Prostate gland (tissue), 2 donors: ENCODE measurements around the gene BCL11B. TPM values are rescaled to one million over a fixed set of nuclear protein-coding genes. Genes with fewer than 3 reads are reported as not detected.

ENCODE experiments used
- DNase-seq: peaks from one replicate; pipeline ENCODE4 v3.0.0-alpha.2; 2019; ENCODE audit warnings: low spot score
- H3K27ac ChIP-seq, 2 donors: fragments of 200-600 bp; sonication (generic); 2 replicates each; pipeline ENCODE4 v1.5.1; 2017 to 2019
- H3K27me3 ChIP-seq: fragments of 200-600 bp; sonication (generic); replicated peaks from 2 replicates; pipeline ENCODE4 v1.5.1; 2019; ENCODE audit not compliant: insufficient read depth
- H3K36me3 ChIP-seq, 2 donors: fragments of 200-600 bp; sonication (generic); 1 replicate in 1 of 2; 2 replicates in 1 of 2; pipeline versions ENCODE4 v1.5.1 to v1.8.1; 2017 to 2019
- H3K4me1 ChIP-seq: fragments of 200-600 bp; sonication (generic); replicated peaks from 2 replicates; pipeline ENCODE4 v1.5.1; 2019
- H3K4me3 ChIP-seq, 2 donors: fragments of 200-600 bp; sonication (generic); 2 replicates each; pipeline ENCODE4 v1.5.1; 2017 to 2019
- H3K9me3 ChIP-seq: fragments of 200-600 bp; sonication (generic); 2 replicates; pipeline ENCODE4 v1.5.1; 2017
- POLR2A ChIP-seq: fragments of 450-650 bp; IDR thresholded peaks from one replicate; pipeline ENCODE4 v1.6.1; 2016; ENCODE audit warnings: antibody characterized with exemption, mild to moderate bottlenecking
- POLR2AphosphoS5 ChIP-seq: sonication (generic); formaldehyde crosslinking; IDR thresholded peaks from one replicate; pipeline ENCODE4 v1.6.1; 2017; ENCODE audit warnings: antibody characterized with exemption
- WGBS: methylation state at CpG from one replicate; pipeline ENCODE4 v1.1.5; 2018; 5-methylcytosine and 5-hydroxymethylcytosine counted together
- intact Hi-C: fragments of 100-400 bp; cut with DNase I; formaldehyde crosslinking; loops from one replicate; pipeline ENCODE4 v1.14.2; 2022
- total RNA-seq, 2 donors: library from RNA; depleted of rRNA; stranded (reverse); fragments of >200 nt; gene quantifications; one replicate each; pipeline ENCODE4 v1.1.0, GENCODE V29; 2016
- TF ChIP-seq, protein P1 (sequence below), 4 experiments: fragments of 200-600 bp in 2 of 4; fragments of 450-650 bp in 2 of 4; sonication (generic) in 2 of 4; IDR thresholded peaks; 1 replicate in 3 of 4; 2 replicates in 1 of 4; pipeline ENCODE4 v1.5.1; 2016 to 2019; ENCODE audit warnings: antibody characterized with exemption in 4 of 4, mild to moderate bottlenecking in 2 of 4, moderate library complexity in 2 of 4

Gene BCL11B
- total RNA-seq, 2 donors from 2014 or later, result 2.8 to 5.4 TPM

DNA sequence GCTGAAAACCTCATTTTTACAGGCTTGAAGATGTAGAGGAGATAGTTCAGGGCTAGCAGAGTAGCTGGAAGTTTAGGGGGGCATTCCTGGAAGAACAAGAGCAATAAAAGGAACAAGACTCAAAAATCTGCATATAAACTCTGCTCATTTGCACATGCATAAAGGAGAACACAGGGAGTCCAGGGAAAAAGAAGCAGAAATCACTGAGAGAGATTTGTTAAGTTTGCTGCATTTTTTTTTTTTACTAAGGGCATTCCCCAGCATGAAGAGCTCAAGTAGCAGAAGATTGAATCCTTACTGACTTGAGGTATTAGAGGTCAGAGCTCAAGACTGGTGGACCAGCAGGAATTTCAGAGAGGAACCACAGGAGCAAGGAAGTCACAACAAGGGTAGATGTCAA is 28.2 kb upstream of the BCL11B start:
- H3K4me1 ChIP-seq, result no peaks in the 10 kb centered on the region
- H3K36me3 ChIP-seq, result no peaks in the 10 kb centered on the region
- TF ChIP-seq POLR2A (no peak), POLR2AphosphoS5 (no peak)
- TF ChIP-seq, protein P1, sequence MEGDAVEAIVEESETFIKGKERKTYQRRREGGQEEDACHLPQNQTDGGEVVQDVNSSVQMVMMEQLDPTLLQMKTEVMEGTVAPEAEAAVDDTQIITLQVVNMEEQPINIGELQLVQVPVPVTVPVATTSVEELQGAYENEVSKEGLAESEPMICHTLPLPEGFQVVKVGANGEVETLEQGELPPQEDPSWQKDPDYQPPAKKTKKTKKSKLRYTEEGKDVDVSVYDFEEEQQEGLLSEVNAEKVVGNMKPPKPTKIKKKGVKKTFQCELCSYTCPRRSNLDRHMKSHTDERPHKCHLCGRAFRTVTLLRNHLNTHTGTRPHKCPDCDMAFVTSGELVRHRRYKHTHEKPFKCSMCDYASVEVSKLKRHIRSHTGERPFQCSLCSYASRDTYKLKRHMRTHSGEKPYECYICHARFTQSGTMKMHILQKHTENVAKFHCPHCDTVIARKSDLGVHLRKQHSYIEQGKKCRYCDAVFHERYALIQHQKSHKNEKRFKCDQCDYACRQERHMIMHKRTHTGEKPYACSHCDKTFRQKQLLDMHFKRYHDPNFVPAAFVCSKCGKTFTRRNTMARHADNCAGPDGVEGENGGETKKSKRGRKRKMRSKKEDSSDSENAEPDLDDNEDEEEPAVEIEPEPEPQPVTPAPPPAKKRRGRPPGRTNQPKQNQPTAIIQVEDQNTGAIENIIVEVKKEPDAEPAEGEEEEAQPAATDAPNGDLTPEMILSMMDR (IDR thresholded peaks at IDR 0.05), result no peak
- H3K9me3 ChIP-seq, result no peaks in the 10 kb centered on the region
- H3K27ac ChIP-seq, result no peak overlapping the region
- no peak for DNase-seq
- intact Hi-C loops, result no loop called here
- H3K27me3 ChIP-seq, result no peaks in the 10 kb centered on the region
- no peak overlapping the region for H3K4me3 ChIP-seq

DNA sequence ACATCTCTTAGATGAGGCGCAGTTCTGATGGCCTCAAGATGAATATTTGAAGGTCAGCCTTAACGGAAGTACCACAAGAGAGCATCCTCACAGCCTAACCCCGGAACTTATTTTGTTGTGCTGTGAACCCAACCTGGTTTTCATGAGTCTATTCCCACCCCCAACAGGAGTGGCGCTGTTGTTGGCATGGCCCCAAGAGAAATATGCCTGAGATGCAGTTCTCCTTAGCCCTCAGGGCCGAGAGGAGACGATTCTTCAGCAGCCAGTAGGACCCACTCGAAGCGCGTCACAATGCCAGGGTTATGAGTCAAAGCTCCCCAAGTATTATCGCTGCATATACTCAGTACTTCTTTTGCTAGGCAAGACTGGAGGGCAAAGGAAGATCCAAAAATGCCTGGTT is 24.5 kb upstream of the BCL11B start:
- intact Hi-C loops, result no loop called here
- H3K4me1 ChIP-seq, result no peaks in the 10 kb centered on the region
- DNase-seq, result no peak
- TF ChIP-seq, protein P1 (IDR thresholded peaks at IDR 0.05), result no peak
- TF ChIP-seq POLR2A, result no peak
- no peak for TF ChIP-seq POLR2AphosphoS5
- 77% methylated on average over 10 of the region's 10 CpGs for WGBS
- H3K9me3 ChIP-seq, result no peaks in the 10 kb centered on the region
- no peak overlapping the region for H3K4me3 ChIP-seq
- H3K27ac ChIP-seq, result no peak overlapping the region
- H3K36me3 ChIP-seq, result no peaks in the 10 kb centered on the region
- no peaks in the 10 kb centered on the region for H3K27me3 ChIP-seq

DNA sequence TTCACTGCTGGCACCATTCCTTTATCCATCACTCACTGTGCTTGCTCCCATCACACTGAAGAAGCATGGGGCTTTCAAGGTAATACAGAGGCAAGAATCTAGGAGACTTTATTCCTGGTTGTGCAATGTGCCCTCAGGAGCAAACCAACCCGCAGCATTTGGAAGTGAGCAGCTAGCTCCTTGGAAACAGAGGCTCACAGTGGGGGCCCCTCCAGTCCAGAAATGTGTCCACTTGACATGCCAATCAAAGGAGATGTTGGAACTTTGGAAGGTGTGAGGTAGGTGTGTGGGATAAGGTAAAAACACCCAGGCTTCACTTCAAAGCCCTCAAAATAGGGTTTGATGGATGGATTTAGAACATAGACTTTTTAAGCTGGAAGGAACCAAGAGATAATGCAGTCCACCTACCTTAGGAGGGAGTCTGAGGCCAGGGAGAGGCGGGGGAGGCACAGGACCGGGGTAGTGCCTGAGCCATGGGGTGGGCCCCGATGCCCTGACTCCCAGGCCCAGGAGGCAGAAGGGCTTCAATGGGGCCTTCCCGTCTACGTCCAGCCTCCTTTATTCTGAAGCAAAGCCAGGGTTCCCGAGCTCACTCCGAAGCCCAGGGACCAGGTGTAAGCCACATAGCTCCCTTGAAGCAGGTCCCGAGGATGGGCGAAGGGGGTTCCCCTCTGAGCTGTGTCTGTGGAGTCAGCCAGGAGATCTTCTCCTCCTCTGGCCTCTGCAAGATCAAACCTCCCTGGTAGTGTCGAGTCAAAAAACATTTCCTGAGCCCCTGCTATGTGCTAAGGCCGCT is 17.6 kb upstream of the BCL11B start:
- no peak for DNase-seq
- Histone ChIP-seq H3K27me3 (peaks cover 3% of the 10 kb centered on the region), H3K27ac (no peak overlapping the region), H3K4me1 (no peaks in the 10 kb centered on the region), H3K9me3 (no peaks in the 10 kb centered on the region), H3K4me3 (no peak overlapping the region), H3K36me3 (no peaks in the 10 kb centered on the region)
- WGBS, result 89% methylated on average over 12 of the region's 12 CpGs
- TF ChIP-seq POLR2AphosphoS5 (no peak), POLR2A (no peak)
- TF ChIP-seq, protein P1 (IDR thresholded peaks at IDR 0.05), result no peak
- intact Hi-C loops, result no loop called here

DNA sequence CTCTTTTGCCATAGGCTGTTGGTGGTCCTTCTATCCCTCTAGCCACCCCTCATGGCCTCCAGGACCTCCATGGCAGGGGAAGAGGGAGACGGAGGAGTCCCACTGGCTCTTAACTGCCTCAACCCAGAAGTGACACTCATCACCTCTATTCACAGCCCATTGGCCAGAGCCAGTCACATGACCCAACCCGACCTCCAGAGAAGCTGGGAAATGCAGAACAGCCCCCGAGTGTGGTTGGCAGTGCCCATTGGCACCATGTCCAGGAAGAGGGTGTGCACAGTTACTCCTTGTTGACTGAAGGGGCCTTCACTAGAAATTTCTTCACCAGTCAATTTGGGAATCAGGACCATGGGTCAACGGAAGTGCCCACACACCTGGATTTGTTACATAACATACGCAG is 17.0 kb upstream of the BCL11B start:
- intact Hi-C loops, result no loop called here
- 88% methylated on average over 5 of the region's 5 CpGs for WGBS

More for the DNA sequence above, 17.0 kb upstream of the BCL11B start:
- Histone ChIP-seq H3K36me3 (no peaks in the 10 kb centered on the region), H3K27me3 (peaks cover 3% of the 10 kb centered on the region), H3K4me1 (no peaks in the 10 kb centered on the region), H3K4me3 (no peak overlapping the region), H3K9me3 (no peaks in the 10 kb centered on the region), H3K27ac (no peak overlapping the region)
- no peak for DNase-seq
- TF ChIP-seq POLR2AphosphoS5 (no peak), POLR2A (no peak)
- TF ChIP-seq, protein P1 (IDR thresholded peaks at IDR 0.05), result no peak
